NCI-H748 (cell line): ENCODE measurements around the gene CCDC85C.
A peak's percentile ranks its signal among the peaks of the same experiment; 100 is the strongest.

Source experiments
- DNase-seq: peaks from one replicate; lab custom pipeline; 2025; ENCODE audit not compliant: unreplicated experiment; lab: John Stamatoyannopoulos, UW

The CCDC85C gene

GRCh38 chr14:99606359-99606758 lies 2.4 kb upstream of the CCDC85C start:
- DNase-seq, result no peak

GRCh38 chr14:99605299-99605961 lies 1.4 kb upstream of the CCDC85C start:
- peak; percentile 92 for DNase-seq

- DNase-seq, result peak; percentile 84
These were observed 825 bp upstream of the CCDC85C start for GRCh38 chr14:99604766-99605298.

GRCh38 chr14:99604278-99604765 lies 315 bp upstream of the CCDC85C start:
- peak; percentile 99 for DNase-seq

GRCh38 chr14:99602788-99603415 lies 1.1 kb downstream of the CCDC85C start:
- peak; percentile 33 for DNase-seq

GRCh38 chr14:99602054-99602787 lies 1.8 kb downstream of the CCDC85C start:
- peak; percentile 38 for DNase-seq

- no peak for DNase-seq
These were observed 2.6 kb downstream of the CCDC85C start for GRCh38 chr14:99601361-99601831.

GRCh38 chr14:99600232-99600888 lies 3.6 kb downstream of the CCDC85C start:
- DNase-seq, result no peak

GRCh38 chr14:99599393-99599792 lies 4.6 kb downstream of the CCDC85C start:
- no peak for DNase-seq

GRCh38 chr14:99598774-99599173 lies 5.2 kb downstream of the CCDC85C start:
- no peak for DNase-seq

GRCh38 chr14:99597911-99598600 lies 6.0 kb downstream of the CCDC85C start:
- no peak for DNase-seq

- DNase-seq, result no peak
These were observed 7.2 kb downstream of the CCDC85C start for GRCh38 chr14:99596772-99597171.

- no peak for DNase-seq
These were observed 7.9 kb downstream of the CCDC85C start for GRCh38 chr14:99596071-99596627.

- no peak for DNase-seq
These were observed 8.5 kb downstream of the CCDC85C start for GRCh38 chr14:99595524-99595923.

- no peak for DNase-seq
These were observed 9.0 kb downstream of the CCDC85C start for GRCh38 chr14:99595034-99595433.

GRCh38 chr14:99593971-99594841 lies 9.8 kb downstream of the CCDC85C start:
- DNase-seq, result no peak

- no peak for DNase-seq
These were observed 10.9 kb downstream of the CCDC85C start for GRCh38 chr14:99592933-99593753.

GRCh38 chr14:99592394-99592793 lies 11.6 kb downstream of the CCDC85C start:
- DNase-seq, result no peak
